Fibroblast of lung (primary cell): Measurements from ENCODE around the gene LSM12. TPM values are rescaled to one million over a fixed set of nuclear protein-coding genes. Genes with fewer than 3 reads are reported as not detected.

Experiments
- DNase-seq, 2 donors: peaks; one replicate each; pipeline versions ENCODE4 v3.0.0 to v3.0.0-alpha.2; 2010; ENCODE audit warnings: low read depth in 2 of 2
- H2AFZ ChIP-seq: 2 replicates; pipeline ENCODE4 v1.5.1; 2012; ENCODE audit warnings: low read length, control low read depth, inconsistent platforms
- H3K27ac ChIP-seq: 2 replicates; pipeline ENCODE4 v1.5.1; 2011; ENCODE audit warnings: low read length, control low read depth; ENCODE audit not compliant: insufficient read depth
- H3K27me3 ChIP-seq: 2 replicates; pipeline ENCODE4 v1.5.1; 2011; ENCODE audit warnings: mild to moderate bottlenecking, low read length; ENCODE audit not compliant: control insufficient read depth, insufficient read depth
- H3K36me3 ChIP-seq: 2 replicates; pipeline ENCODE4 v1.5.1; 2011; ENCODE audit warnings: low read length; ENCODE audit not compliant: control insufficient read depth, insufficient read depth
- H3K4me1 ChIP-seq: 2 replicates; pipeline ENCODE4 v1.5.1; 2011; ENCODE audit warnings: low read length; ENCODE audit not compliant: control insufficient read depth, insufficient read depth; ENCODE audit errors: extremely low read depth
- H3K4me2 ChIP-seq: 2 replicates; pipeline ENCODE4 v1.5.1; 2011; ENCODE audit warnings: low read length, control low read depth; ENCODE audit not compliant: insufficient read depth; ENCODE audit errors: extremely low read depth
- H3K4me3 ChIP-seq, 4 experiments: fragments of 200-600 bp in 1 of 4; sonication (generic) in 1 of 4; replicated peaks in 1 of 4; 2 replicates each; pipeline ENCODE4 v1.5.1; 2011 to 2016; ENCODE audit warnings: low read length in 4 of 4, low read depth in 3 of 4, mild to moderate bottlenecking in 3 of 4, control low read depth in 2 of 4, inconsistent platforms in 1 of 4, mixed read lengths in 1 of 4; ENCODE audit not compliant: insufficient read depth in 1 of 4; ENCODE audit errors: control extremely low read depth in 1 of 4
- H3K79me2 ChIP-seq: 2 replicates; pipeline ENCODE4 v1.5.1; 2012; ENCODE audit warnings: mild to moderate bottlenecking, low read length, inconsistent platforms; ENCODE audit not compliant: control insufficient read depth, insufficient read depth
- H3K9ac ChIP-seq: 2 replicates; pipeline ENCODE4 v1.5.1; 2011; ENCODE audit warnings: mild to moderate bottlenecking, low read length, control low read depth; ENCODE audit not compliant: insufficient read depth
- H3K9me3 ChIP-seq: 2 replicates; pipeline ENCODE4 v1.5.1; 2012; ENCODE audit warnings: low read depth, low read length; ENCODE audit not compliant: control insufficient read depth, insufficient read depth
- H4K20me1 ChIP-seq: 2 replicates; pipeline ENCODE4 v1.5.1; 2011; ENCODE audit warnings: low read length; ENCODE audit not compliant: control insufficient read depth, insufficient read depth; ENCODE audit errors: extremely low read depth
- EZH2 ChIP-seq: IDR thresholded peaks from 2 replicates; pipeline ENCODE4 v1.5.1; 2012; ENCODE audit warnings: low read length, control low read depth, mild to moderate bottlenecking; ENCODE audit errors: missing control alignments
- polyA minus RNA-seq: library from RNA; depleted of rRNA, polyadenylated mRNA; stranded (reverse); fragments of >200 nt; gene quantifications from 2 replicates; pipeline ENCODE4 v1.2.3, GENCODE V29; 2011; ENCODE audit warnings: low replicate concordance
- polyA plus RNA-seq, 2 donors: library from polyadenylated mRNA; depleted of rRNA in 1 of 2; stranded (reverse) in 1 of 2; unstranded in 1 of 2; fragments of >200 nt; gene quantifications; 2 replicates each; pipeline ENCODE4 v1.2.1, GENCODE V29; 2011 to 2012; ENCODE audit warnings: missing spikeins in 1 of 2
- total RNA-seq: library from RNA; depleted of rRNA; stranded (reverse); fragments of >200 nt; gene quantifications from 2 replicates; pipeline ENCODE4 v1.2.1, GENCODE V29; 2014
- TF ChIP-seq, protein P1 (sequence below), 2 donors: IDR thresholded peaks in 1 of 2; conservative IDR thresholded peaks in 1 of 2; 1 replicate in 1 of 2; 2 replicates in 1 of 2; pipeline ENCODE4 v1.5.1; 2011 to 2012; ENCODE audit warnings: low read length in 2 of 2, control low read depth in 1 of 2, inconsistent platforms in 1 of 2, low read depth in 1 of 2, mild to moderate bottlenecking in 1 of 2

LSM12 gene
- total RNA-seq (21.8 and 25.6 TPM in 2 replicates), polyA plus RNA-seq (79.3 and 86.4 TPM in 2 replicates), polyA minus RNA-seq (41.1 and 55.5 TPM in 2 replicates)
- 49.0 and 51.2 TPM in 2 replicates for polyA plus RNA-seq (2012)

- Histone ChIP-seq H3K4me3 (peak within 1 kb of the TSS; percentile 83 to 90 (median 88)), H2AFZ (no peak within 1 kb of the TSS), H3K9ac (peak within 1 kb of the TSS; percentile 96), H3K9me3 (no peaks in the 10 kb centered on the region), H3K27ac (peak within 1 kb of the TSS; percentile 95), H3K79me2 (peaks cover 45% of the 10 kb centered on the region), H3K4me1 (peaks cover 6% of the 10 kb centered on the region), H3K4me2 (peak within 1 kb of the TSS; percentile 96), H4K20me1 (peaks cover under 1% of the 10 kb centered on the region), H3K27me3 (no peaks in the 10 kb centered on the region), H3K36me3 (peaks cover 8% of the 10 kb centered on the region)
- TF ChIP-seq, protein P1, sequence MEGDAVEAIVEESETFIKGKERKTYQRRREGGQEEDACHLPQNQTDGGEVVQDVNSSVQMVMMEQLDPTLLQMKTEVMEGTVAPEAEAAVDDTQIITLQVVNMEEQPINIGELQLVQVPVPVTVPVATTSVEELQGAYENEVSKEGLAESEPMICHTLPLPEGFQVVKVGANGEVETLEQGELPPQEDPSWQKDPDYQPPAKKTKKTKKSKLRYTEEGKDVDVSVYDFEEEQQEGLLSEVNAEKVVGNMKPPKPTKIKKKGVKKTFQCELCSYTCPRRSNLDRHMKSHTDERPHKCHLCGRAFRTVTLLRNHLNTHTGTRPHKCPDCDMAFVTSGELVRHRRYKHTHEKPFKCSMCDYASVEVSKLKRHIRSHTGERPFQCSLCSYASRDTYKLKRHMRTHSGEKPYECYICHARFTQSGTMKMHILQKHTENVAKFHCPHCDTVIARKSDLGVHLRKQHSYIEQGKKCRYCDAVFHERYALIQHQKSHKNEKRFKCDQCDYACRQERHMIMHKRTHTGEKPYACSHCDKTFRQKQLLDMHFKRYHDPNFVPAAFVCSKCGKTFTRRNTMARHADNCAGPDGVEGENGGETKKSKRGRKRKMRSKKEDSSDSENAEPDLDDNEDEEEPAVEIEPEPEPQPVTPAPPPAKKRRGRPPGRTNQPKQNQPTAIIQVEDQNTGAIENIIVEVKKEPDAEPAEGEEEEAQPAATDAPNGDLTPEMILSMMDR (conservative IDR thresholded peaks at IDR 0.05 in 1 of 2, IDR thresholded peaks at IDR 0.05 in 1 of 2; ENCODE audit: low read depth in 1 of 2, low read length in 2 of 2), result no peak
- no peak for TF ChIP-seq EZH2
- peak; percentile 82 to 88 for DNase-seq
Observed at GRCh38 chr17:44066204-44066930, at the start of gene LSM12. Gene LSM12, minus strand, starts transcription at chr17:44066671. Its CDS starts 84 bp downstream, at chr17:44066587.

DNA sequence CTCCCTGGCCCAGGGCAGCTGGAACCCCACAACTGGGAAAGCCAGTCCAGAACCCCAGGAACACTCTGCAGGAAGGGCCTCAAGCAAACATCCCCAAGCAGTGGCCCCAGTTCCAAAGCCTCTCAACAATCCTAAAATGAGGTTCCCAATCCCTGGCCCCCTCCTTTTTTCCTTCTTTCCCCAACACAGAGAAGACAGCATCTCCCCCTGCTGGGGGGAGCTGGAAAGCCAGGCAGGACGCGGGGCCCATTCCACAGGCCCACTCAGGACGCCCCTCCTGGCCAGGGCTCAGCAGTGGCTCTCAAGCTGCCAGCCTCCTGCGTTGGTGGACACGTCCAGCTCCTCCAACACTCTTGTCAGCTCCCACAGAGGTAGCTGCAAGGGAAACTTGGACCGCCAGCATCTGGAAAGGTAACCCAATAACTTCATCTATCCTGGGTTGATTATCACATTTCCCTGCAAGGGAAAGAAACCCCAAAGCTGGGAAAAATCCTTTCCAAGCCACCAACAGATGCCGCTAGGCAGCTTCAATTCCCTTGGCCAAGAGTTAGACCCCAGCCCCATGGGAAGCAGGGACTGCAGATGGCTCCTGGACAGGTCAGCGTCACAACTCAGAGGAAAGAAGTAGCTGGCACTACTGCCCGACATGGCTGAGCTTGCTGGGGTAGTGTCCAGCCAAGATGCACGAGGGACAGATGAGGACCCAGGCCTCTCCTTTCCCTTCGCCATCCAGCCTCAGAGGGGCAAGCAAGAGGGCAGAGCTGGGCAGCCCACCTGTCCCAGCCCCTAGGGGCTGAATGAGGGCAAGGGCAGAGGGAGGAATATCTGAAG is 49.3 kb upstream of the LSM12 start:
- H3K4me1 ChIP-seq, result peaks cover 5% of the 10 kb centered on the region
- peaks cover 3% of the 10 kb centered on the region for H3K79me2 ChIP-seq

More for the DNA sequence above, 49.3 kb upstream of the LSM12 start:
- H4K20me1 ChIP-seq, result no peaks in the 10 kb centered on the region
- peaks cover 7% of the 10 kb centered on the region for H3K36me3 ChIP-seq
- no peak overlapping the region for H3K27ac ChIP-seq
- no peaks in the 10 kb centered on the region for H3K27me3 ChIP-seq
- H3K9ac ChIP-seq, result no peak overlapping the region
- peak; percentile 20 to 47 for DNase-seq
- no peak overlapping the region for H3K4me2 ChIP-seq
- TF ChIP-seq EZH2, result no peak
- TF ChIP-seq, protein P1 (conservative IDR thresholded peaks at IDR 0.05 in 1 of 2, IDR thresholded peaks at IDR 0.05 in 1 of 2; ENCODE audit: low read depth in 1 of 2, low read length in 2 of 2), result peak; percentile 78 to 85
- no peak overlapping the region for H3K4me3 ChIP-seq
- H2AFZ ChIP-seq, result no peak overlapping the region
- no peaks in the 10 kb centered on the region for H3K9me3 ChIP-seq
